ENCODE measurements around the gene H2AZ1.
"Not testable (repeated sequence)": the region's sequence is repeated elsewhere in the genome, so short reads cannot be mapped to it uniquely, and the experiment has no call there.

H2AZ1 gene

GRCh38 chr4:99949999-99950912 is at the start of gene H2AZ1:
Gene H2AZ1 (minus strand): TSS chr4:99950275. CDS start chr4:99950170, 105 bp downstream.
- DNase-seq: peak; percentile 90

DNA sequence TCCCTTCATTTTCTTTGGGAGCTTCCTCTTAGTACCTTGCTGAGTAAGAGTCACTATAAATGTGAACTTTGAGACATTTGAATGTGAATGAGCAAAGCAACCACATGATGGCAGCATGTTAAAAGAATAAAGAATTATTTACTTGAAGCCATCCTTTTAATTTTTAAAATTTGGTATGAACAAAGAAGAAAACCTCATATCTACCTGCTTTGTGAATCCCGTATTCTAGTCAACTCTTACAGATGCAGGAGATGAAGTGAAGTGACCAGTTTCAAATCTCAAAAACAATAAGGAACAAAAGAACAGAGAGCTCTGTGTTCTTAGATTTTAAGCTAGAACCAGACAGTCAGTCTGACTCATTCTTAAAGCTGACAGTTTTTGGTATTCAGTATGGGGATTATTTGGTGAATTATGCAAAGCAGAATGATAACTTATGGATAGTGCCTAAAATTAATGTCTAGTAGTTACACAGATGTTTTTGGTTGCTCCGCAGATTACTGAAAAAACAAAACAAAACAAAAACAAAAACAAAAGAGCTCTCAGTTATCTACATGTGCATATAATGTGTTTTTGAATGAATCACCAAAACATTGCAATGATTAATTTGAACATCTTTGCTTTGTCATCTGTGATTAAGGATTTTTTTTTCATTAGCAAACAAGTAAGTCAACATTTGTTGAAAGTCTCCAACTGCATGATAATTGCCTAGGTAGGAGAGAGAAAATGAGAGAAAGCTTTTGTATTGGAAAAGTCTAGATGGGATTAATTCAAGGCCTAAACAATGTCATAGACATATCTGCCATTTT is 48.2 kb upstream of the H2AZ1 start:
- DNase-seq: no peak

DNA sequence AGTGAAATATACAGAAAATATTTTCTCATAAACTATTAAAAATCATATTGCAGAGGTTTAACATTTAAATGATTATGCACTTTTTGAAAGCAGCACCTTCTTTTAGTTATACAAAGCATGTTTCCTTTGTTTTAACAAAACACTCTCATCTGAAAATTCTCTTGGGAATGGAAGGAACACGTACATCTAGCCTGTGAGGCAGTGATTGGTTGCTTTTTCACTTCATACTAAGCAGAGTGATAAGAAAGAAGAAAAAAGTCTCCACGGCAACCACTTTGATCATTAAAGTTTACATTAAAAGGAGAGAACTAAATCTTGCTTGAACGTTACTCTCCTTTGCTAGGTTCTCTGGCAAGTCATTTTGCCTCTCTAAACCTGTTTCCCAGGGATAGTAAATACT is 41.7 kb upstream of the H2AZ1 start:
- DNase-seq: no peak

GRCh38 chr4:99987681-99988080 is 37.6 kb upstream of the H2AZ1 start:
- DNase-seq: no peak

GRCh38 chr4:99986792-99987191 is 36.7 kb upstream of the H2AZ1 start:
- no peak for DNase-seq

- DNase-seq: no peak
These were observed 33.3 kb upstream of the H2AZ1 start for GRCh38 chr4:99983289-99983943.

GRCh38 chr4:99979872-99980271 is 29.8 kb upstream of the H2AZ1 start:
- no peak for DNase-seq

- DNase-seq: no peak
These were observed 21.5 kb upstream of the H2AZ1 start for GRCh38 chr4:99971453-99972111.

- DNase-seq: no peak
These were observed 18.3 kb upstream of the H2AZ1 start for GRCh38 chr4:99968330-99968729.

GRCh38 chr4:99966692-99967091 is 16.6 kb upstream of the H2AZ1 start:
- no peak for DNase-seq

DNA sequence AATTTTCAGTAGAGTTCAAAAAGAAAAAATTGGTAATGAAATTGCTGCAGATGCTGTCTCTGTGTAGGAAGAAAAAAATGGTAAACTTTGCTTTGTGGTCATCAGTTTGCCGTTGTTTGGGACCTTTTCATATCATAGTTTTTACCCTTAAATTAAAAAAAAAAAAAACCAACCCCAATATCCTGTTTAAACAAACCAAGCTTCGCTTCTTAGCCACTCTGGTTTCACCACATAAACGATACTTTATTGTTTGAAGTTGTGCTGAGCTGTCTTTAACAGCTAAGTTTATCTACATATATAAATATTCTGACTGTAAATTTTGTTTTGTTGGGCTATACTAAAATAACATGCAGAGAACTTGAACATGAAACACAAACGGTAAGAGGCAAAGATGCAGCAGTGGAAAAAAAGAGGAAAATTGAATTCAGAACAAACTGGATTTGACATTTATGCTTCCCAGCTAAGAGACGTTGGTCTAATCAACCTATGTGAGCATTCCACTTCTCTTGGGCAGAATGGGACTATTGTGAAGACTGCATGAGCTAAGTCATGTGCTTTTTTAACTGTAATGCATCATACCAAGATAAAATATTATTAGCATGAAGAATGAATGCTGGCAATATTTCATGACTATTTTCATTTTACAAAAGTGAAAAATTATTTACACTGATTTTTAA is 15.7 kb upstream of the H2AZ1 start:
- no peak for DNase-seq

DNA sequence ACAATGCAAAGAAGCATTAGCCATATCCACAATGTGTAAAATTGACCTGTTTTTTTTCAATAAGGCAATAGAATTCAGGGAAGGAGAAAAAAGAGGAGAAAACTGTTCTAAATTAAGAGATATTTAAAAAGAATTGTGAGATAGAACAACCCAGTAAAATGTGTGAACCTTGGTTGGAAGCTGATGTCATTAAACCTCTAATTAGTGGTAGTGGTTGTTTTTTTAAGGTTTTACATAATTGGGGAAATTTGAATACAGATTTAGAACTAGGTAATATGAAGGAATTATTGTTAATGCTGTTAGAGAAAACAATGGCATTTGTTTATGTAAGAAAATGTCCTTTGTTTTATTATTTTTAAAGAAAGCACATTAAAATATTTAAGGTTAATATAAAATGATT is 15.1 kb upstream of the H2AZ1 start:
- no peak for DNase-seq

DNA sequence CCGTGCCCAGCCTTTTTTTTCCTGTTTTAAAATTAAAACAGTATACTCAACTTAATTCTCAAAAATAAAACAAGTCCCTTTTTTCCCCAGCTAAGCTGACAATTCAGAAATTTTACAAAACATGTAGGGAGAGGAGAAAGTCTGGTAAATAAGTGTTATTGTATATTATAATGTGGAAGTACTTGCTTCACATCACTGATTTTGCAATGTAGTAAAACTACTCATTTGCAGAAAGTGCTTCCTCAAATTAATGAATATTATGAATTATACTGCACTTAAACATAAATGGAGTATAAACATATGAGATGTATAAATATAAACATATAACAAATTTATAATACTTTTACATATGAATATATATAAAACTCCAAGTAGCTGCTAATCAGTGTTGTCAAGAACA is 11.6 kb upstream of the H2AZ1 start:
- DNase-seq: no peak

DNA sequence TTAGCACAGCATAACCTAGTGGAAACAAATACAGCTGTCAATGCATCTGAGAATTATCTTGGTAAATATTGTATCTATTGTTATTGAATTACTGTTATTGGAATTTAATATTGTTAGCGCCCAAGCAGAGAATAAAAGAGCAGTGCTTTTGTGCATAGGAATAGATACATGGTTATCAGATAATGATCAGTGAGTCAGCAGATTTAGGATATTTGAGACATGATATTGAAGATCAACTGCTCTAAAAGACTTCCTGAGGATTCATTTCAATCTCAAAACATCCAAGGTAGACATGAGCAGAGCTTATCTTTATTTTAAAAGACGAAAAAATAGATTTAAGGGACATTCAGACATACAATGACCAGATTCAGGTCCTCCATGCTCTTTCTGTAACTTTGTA is 10.6 kb upstream of the H2AZ1 start:
- no peak for DNase-seq

- not testable (repeated sequence) for DNase-seq
These were observed 8.1 kb upstream of the H2AZ1 start for GRCh38 chr4:99958207-99958606.

GRCh38 chr4:99950913-99951254 is 809 bp upstream of the H2AZ1 start:
- no peak for DNase-seq

DNA sequence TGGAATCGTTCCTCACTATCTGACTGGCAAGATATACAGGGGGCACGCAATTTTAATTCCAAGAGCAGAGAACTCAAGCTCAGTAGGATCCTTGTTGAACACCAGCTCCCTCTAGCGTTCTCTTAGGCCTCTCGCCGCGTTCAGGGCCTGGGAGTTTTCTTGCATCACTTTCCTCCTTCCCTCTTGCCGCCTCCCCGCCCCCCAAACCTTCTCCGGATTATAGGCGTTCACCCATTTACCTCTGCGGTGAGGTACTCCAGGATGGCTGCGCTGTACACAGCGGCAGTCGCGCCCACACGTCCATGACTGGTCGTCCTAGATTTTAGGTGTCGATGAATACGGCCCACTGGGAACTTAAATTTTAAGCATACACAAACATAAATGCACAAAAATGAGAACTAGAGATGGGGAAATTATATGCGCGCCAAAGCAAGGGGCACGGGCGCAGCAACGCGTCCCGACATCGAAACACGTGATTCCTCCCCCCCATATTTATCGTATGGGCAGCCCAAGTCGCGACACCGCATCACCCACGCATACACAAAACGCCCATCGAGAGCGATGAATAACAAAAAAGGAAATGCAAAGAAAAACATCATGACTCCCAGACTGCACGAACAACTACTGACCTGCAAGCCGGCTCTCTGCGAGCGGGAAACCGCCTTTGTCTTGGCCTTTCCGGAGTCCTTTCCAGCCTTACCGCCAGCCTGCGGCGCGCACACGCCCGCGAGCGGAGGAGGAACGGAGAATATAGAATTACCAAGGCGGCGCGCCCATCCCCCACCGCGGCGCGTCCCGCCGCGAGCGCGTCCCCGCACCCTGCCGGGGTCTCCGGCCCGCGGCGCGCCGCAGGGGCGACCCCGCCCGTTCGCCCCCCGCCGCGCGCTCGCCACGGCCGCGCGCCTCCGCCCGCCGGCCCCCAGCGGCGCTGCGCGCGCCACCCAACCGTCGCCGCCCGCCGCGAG is 759 bp downstream of the H2AZ1 start:
- DNase-seq: peak; percentile 83

DNA sequence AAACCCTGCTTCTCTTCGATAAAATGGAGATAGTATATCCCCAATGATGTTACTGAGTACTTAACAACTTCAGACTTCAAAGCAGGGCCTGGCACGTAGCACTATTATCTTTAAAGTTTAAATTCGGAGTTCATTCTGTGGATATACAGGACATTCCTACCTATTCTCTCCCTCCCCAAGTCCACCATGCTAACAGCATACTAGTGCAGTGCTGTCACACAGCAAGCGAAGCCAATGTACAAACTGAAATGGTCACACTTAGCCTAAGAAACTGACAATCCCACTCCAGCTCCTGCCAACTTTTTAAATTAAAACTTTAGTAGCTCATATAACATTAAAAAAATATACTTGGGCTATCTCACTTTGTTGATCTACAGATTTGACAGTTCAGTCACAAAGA is 2.5 kb downstream of the H2AZ1 start:
- no peak for DNase-seq

- no peak for DNase-seq
These were observed 2.9 kb downstream of the H2AZ1 start for GRCh38 chr4:99947190-99947578.

DNA sequence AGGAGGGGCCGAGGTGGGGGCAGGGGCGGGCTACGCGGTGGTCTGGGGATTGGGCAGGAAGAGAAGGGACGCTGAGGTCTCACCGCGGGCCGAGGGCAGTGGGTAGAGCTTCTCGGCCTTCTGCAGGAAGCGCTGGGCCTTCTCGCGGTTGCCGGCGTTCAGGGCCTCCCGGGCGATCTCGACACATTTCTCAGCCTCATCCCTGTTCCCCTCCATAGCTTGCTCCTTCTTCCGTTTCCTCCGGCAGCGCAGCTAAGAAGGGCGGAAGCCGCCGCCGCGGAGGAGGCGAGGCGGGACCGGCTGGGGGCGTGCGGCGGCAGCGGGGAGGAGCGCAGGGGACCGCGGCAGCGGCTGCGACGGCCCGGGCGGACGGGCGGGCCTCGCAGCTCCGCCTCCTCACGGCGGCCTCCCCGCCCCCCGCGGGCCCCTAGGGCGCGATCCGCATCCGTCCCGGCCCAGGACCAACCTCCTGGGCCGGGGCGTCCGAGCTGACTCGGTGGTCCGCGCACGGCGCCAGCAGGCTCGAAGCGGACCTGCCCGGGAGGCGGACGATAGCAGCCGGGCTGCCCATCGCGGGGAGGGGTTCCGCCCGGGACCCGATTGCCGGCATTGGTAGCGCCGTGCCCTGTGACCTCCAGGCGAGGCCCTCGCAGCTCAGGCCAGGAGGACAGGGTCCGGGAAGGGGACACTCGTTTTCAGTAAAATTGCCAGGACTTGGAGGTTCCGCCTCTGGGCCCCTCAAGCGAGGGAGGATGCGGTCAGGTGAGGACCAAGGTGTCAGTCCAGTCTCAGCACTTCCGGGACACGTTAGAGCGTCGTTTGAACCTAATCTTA is 3.5 kb downstream of the H2AZ1 start, which contains the start of gene DNAJB14:
DNAJB14 (minus strand) TSS at position 263 of the 834 bp plus-strand sequence; CDS start at position 216, 47 bp downstream.
- DNase-seq: no peak

Data from DMS79 (cell line).